Ovary (tissue), 9 donors: ENCODE measurements around the gene GGTLC1. TPM values are rescaled to one million over a fixed set of nuclear protein-coding genes. Genes with fewer than 3 reads are reported as not detected.
"Not testable (repeated sequence)": the region's sequence is repeated elsewhere in the genome, so short reads cannot be mapped to it uniquely, and the experiment has no call there.

ENCODE experiments used
- DNase-seq, 5 donors: peaks; one replicate each; pipeline ENCODE4 v3.0.0-alpha.2; 2019 to 2020
- H3K27ac ChIP-seq, 2 donors: fragments of 200-600 bp; one replicate each; pipeline versions ENCODE4 v1.5.1 to v1.8.0; 2019 to 2022
- H3K27me3 ChIP-seq: fragments of 200-600 bp; one replicate; pipeline ENCODE4 v1.8.0; 2022
- H3K36me3 ChIP-seq: fragments of 200-600 bp; sonication (generic); one replicate; pipeline ENCODE4 v1.5.1; 2019
- H3K4me1 ChIP-seq: one replicate; pipeline ENCODE4 v1.8.1; 2013; ENCODE audit warnings: mild to moderate bottlenecking, moderate library complexity; ENCODE audit not compliant: insufficient read depth
- H3K4me3 ChIP-seq: fragments of 200-600 bp; sonication (generic); one replicate; pipeline ENCODE4 v1.5.1; 2017
- H3K9me3 ChIP-seq, 2 donors: fragments of 200-600 bp in 1 of 2; sonication (generic) in 1 of 2; one replicate each; pipeline versions ENCODE4 v1.5.1 to v1.8.1; 2013 to 2019; ENCODE audit warnings: mild to moderate bottlenecking in 1 of 2, moderate library complexity in 1 of 2
- CTCF ChIP-seq, 3 donors: fragments of 450-650 bp in 2 of 3; fragments of 200-600 bp in 1 of 3; IDR thresholded peaks; one replicate each; pipeline versions ENCODE4 v1.5.1 to v1.8.0; 2016 to 2022; ENCODE audit warnings: antibody characterized with exemption in 3 of 3, mild to moderate bottlenecking in 1 of 3
- EP300 ChIP-seq: sonication (generic); formaldehyde crosslinking; IDR thresholded peaks from one replicate; pipeline ENCODE4 v1.6.1; 2017; ENCODE audit warnings: antibody characterized with exemption
- POLR2A ChIP-seq: fragments of 450-650 bp; IDR thresholded peaks from one replicate; pipeline ENCODE4 v1.6.1; 2017; ENCODE audit warnings: antibody characterized with exemption, mild to moderate bottlenecking, moderate library complexity
- WGBS, 3 donors: extraction: QIAGEN DNeasy Blood & Tissue Kit in 1 of 3; methylation state at CpG; one replicate each; pipeline versions ENCODE4 v1.1.5 to v1.1.7; 2013 to 2017; 5-methylcytosine and 5-hydroxymethylcytosine counted together
- intact Hi-C, 4 donors: fragments of 100-400 bp; cut with DNase I; formaldehyde crosslinking; loops; one replicate each; pipeline versions ENCODE4 v1.11.0 to v1.15.1; 2022 to 2023
- polyA plus RNA-seq, 2 donors: library from polyadenylated mRNA; stranded (reverse); fragments of 200-250 nt in 1 of 2; fragments of 350-450 nt in 1 of 2; fragmentation: Illumina TruSeq in 1 of 2; extraction: RNeasy Lipid Tissue Mini Kit (QIAGEN cat#74804) in 1 of 2; gene quantifications; one replicate each; pipeline ENCODE4 v1.2.3, GENCODE V29; 2013 to 2014
- total RNA-seq, 7 donors: library from RNA; depleted of rRNA in 2 of 7; stranded (reverse); fragments of >200 nt in 2 of 7; fragmentation: NEBNext Ultra II Directional in 3 of 7; extraction: Animal tissue kit (Norgen Biotek cat#: 25700) in 3 of 7; gene quantifications; one replicate each; pipeline versions ENCODE4 v1.1.0 to v1.2.4, GENCODE V29; 2016 to 2023
- donor health status: DM: no; HTN: no; CAD: no; lungs with moderate emphysema.
- donor health status: DM: no; HTN: no; CAD: no.
- donor health status: Bipolar disorder and iron deficiency.
- donor health status: DM: yes; HTN: yes; CAD: no.
- donor health status: DM: no; HTN: no; CAD: no.
- donor health status: DM: yes; HTN: yes; CAD: no.

GGTLC1 gene
- total and polyA plus RNA-seq, 9 donors = not detected

DNA sequence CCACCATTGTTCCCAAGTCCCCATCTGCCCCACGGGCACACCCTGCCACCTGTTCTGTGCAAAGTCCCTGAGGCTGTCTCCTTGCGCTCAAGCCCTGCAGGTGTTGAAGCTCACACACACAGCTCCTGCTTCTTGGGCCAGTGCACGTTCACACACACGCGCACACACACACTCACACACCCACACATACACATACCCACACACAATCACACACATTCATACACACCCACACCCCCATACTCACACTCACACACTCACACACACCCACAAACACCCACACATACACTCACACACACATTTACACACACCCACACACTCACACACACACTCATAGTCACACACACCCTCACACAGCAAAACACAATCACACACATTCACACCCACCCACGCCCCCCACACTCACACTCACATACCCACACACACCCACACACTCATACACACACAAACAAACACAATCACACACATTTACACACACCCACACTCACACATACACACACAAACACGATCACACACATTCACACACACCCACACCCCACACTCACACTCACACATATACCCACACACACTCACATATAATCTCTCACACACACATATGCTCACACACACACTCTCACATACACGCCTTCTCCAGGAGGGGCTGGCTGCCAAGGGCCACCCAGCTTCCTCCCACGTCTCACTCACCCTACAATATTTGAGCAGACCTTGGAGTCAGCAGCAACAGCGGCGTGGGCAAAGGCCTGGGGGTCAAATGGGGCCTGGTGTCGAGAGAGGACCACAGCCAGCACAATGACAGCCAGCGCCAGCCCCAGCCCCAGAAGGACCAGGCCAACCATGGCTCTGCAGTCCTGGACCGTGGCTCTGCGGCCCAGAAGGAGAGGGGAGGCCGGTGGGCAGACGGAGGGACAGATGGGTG is 8.4 kb downstream of the GGTLC1 start:
- DNase-seq = not testable (repeated sequence)

DNA sequence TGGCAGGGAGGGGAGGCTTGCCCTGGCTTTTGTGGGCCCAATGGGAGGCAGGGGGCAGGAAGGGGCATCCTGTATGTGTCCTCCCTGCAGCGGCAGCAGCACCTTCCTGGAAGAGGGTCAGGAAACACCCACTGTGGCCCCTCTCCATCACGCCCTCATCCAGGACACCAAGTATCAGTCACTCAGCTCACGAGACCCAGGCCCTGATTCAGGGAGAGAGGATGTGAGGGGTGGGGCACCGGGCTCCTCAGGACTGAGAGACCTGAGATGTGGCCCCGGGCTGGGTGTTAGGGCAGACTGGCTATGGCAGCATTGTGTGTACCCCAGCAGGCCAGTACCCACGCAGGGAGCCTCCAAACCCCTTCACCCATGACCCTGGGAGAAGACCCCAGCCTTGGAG is 9.2 kb downstream of the GGTLC1 start:
- WGBS, 3 donors = 79 to 80% (median 80%) methylated on average over 5 to 6 of the region's 6 CpGs
- H3K4me3 ChIP-seq, H3K9me3 ChIP-seq: not testable (repeated sequence)

More for the DNA sequence above, 8.4 kb downstream of the GGTLC1 start:
- WGBS, 3 donors = 62 to 73% (median 67%) methylated on average over 17 of the region's 17 CpGs
- not testable (repeated sequence) for H3K27ac ChIP-seq, H3K36me3 ChIP-seq, H3K4me3 ChIP-seq, H3K27me3 ChIP-seq, H3K4me1 ChIP-seq, H3K9me3 ChIP-seq
- intact Hi-C loops = loop anchor here in 1 of 4 donors (10.0 kb wide), 1 partner anchor 375 kb away; the partner anchor contains the start of gene CST9

DNA sequence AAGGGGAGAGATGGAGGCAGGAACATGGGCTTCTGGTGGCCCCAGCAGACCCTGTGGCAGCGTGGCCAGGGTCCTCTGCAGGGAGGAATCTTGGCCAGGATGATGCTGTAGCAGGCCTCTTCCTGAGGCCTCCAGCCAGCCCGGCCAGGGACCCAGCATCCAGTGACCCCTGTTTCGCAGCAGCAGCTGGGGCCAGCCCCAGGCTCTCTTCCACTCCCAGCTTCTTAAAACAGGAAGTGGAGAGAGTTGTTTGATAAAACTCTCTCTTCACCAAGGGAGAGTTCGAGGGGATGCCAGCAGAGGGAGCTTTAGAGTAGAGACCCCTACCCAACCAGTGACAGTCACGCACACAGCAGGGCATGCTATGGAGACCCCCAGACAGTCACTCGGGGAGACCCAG is 10.1 kb downstream of the GGTLC1 start:
- intact Hi-C loops, H3K4me1 ChIP-seq, H3K36me3 ChIP-seq, H3K9me3 ChIP-seq, H3K27ac ChIP-seq, H3K4me3 ChIP-seq, H3K27me3 ChIP-seq, DNase-seq: not testable (repeated sequence)
- 23 to 32% (median 29%) methylated on average over 6 of the region's 6 CpGs for WGBS, 3 donors

More for the DNA sequence above, 9.2 kb downstream of the GGTLC1 start:
- intact Hi-C loops, H3K27ac ChIP-seq, H3K4me1 ChIP-seq, H3K36me3 ChIP-seq, DNase-seq, H3K27me3 ChIP-seq: not testable (repeated sequence)

DNA sequence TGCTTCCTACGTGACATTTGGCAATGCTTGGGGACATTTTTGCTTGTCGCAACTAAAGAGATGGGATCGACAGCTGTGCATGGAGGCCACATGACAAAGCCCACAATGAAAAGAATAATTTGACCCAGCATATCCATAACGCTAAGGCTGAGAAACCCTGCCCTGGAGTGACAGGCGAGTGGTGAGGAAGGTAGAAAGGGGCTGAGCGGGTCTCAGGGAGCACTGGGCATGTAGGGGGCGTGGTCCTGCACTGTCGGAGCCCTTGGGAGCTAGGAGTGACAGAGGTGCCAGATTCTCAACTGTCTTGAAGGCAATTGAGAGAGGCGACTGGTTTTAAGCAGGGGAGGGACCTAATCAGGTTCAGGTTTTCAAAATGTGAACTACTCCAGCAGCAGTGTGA is 13.6 kb downstream of the GGTLC1 start:
- TF ChIP-seq POLR2A (no peak), CTCF (IDR thresholded peaks at IDR 0.05) (no peak), EP300 (no peak)
- H3K9me3 ChIP-seq = no peaks in the 10 kb centered on the region
- H3K27me3 ChIP-seq = no peaks in the 10 kb centered on the region
- H3K4me3 ChIP-seq = no peak overlapping the region
- no peaks in the 10 kb centered on the region for H3K36me3 ChIP-seq
- no peaks in the 10 kb centered on the region for H3K4me1 ChIP-seq
- DNase-seq = no peak
- no peak overlapping the region for H3K27ac ChIP-seq
- 65 to 77% (median 67%) methylated on average over 9 of the region's 9 CpGs for WGBS, 3 donors
- intact Hi-C loops = no loop called here

DNA sequence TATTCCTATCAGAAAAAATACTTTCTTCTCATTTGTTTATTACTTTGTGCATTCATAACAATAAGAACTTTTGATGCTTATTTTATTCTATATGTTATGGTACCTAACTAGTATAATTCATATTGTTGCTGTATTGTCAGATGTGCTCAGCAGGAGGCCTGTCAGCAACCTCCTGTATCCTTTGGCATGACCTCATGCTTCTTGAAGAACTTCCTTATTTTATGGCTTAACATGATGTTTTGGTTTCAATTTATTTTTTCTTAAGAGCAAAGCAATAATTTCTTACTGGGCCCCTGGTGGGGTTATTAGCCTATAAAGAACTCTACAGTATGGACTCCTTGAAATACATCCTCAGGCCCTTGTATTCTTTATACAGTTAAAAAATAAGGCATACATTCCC is 17.3 kb downstream of the GGTLC1 start:
- no peaks in the 10 kb centered on the region for H3K36me3 ChIP-seq
- H3K4me3 ChIP-seq = no peak overlapping the region
- TF ChIP-seq EP300 = no peak
- no peak for TF ChIP-seq CTCF (IDR thresholded peaks at IDR 0.05)
- TF ChIP-seq POLR2A = no peak
- H3K4me1 ChIP-seq = no peaks in the 10 kb centered on the region
- intact Hi-C loops = no loop called here
- no peak for DNase-seq
- H3K9me3 ChIP-seq = no peaks in the 10 kb centered on the region
- H3K27me3 ChIP-seq = no peaks in the 10 kb centered on the region
- H3K27ac ChIP-seq = no peak overlapping the region

- intact Hi-C loops = no loop called here
- Histone ChIP-seq H3K4me1 (no peaks in the 10 kb centered on the region), H3K27me3 (no peaks in the 10 kb centered on the region), H3K36me3 (no peaks in the 10 kb centered on the region), H3K4me3 (no peak overlapping the region), H3K27ac (no peak overlapping the region), H3K9me3 (no peaks in the 10 kb centered on the region)
- WGBS, 3 donors = 73 to 82% (median 78%) methylated on average over 1 of the region's 1 CpG
- DNase-seq = no peak
- TF ChIP-seq CTCF (IDR thresholded peaks at IDR 0.05) (no peak), POLR2A (no peak), EP300 (no peak)
Measured at GRCh38 chr20:23970049-23970448, 18.5 kb downstream of the GGTLC1 start.
